Right atrium auricular region (tissue), 2 donors: ENCODE measurements around the gene ADARB2. TPM values are rescaled to one million over a fixed set of nuclear protein-coding genes. Genes with fewer than 3 reads are reported as not detected.
"Not testable (repeated sequence)": the region's sequence is repeated elsewhere in the genome, so short reads cannot be mapped to it uniquely, and the experiment has no call there.

Experiments
- DNase-seq: peaks from one replicate; pipeline ENCODE4 v3.0.0-alpha.2; 2019; ENCODE audit warnings: low spot score
- H3K27ac ChIP-seq, 2 donors: fragments of 200-600 bp; sonication (generic); 1 replicate in 1 of 2; 2 replicates in 1 of 2; pipeline ENCODE4 v1.5.1; 2016 to 2019
- H3K27me3 ChIP-seq, 2 donors: fragments of 200-600 bp; sonication (generic); one replicate each; pipeline versions ENCODE4 v1.5.1 to v1.6.0; 2017 to 2019
- H3K36me3 ChIP-seq: fragments of 200-600 bp; sonication (generic); one replicate; pipeline ENCODE4 v1.5.1; 2016
- H3K4me1 ChIP-seq, 2 donors: fragments of 200-600 bp; sonication (generic); one replicate each; pipeline versions ENCODE4 v1.5.1 to v1.6.0; 2017 to 2019
- H3K4me3 ChIP-seq, 2 donors: fragments of 200-600 bp; sonication (generic); 1 replicate in 1 of 2; 2 replicates in 1 of 2; pipeline ENCODE4 v1.5.1; 2017 to 2019; ENCODE audit warnings: mild to moderate bottlenecking in 1 of 2, moderate library complexity in 1 of 2
- H3K9me3 ChIP-seq, 2 donors: fragments of 200-600 bp; sonication (generic); one replicate each; pipeline ENCODE4 v1.5.1; 2019
- total RNA-seq, 2 donors: library from RNA; depleted of rRNA; stranded (reverse); fragments of >200 nt; gene quantifications; one replicate each; pipeline ENCODE4 v1.1.0, GENCODE V29; 2016
- TF ChIP-seq, protein P1 (sequence below), 2 donors: fragments of 200-600 bp; sonication (generic); IDR thresholded peaks; one replicate each; pipeline ENCODE4 v1.5.1; 2019; ENCODE audit warnings: antibody characterized with exemption in 2 of 2

Gene ADARB2
- total RNA-seq, 2 donors from 2014 or later, result 0.33 to 0.71 TPM

DNA sequence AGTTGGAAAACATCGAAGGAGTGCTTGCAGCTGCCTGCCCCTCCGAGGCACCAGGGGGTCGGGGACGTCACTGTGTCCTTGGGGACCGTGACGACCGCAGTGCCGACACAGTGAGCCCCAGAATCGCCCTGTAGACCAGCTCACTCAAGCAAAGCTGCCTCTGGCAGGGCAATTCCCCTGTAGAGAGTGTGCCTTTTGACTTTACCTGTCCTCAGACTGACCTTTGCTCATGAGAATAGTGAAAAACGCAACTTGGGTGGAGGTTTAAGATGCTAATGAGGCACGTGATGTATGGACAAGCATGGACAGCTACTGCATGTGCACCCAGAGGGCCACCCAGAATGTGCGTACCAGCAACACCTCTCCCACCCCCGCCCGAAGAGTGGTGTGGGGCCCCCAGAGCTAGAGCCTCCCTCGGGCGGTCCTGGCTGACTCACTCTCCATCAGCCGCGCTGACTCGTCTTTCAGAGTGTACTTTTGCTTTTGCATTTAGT is 271.9 kb downstream of the ADARB2 start:
- Histone ChIP-seq H3K27ac (no peak overlapping the region), H3K36me3 (no peaks in the 10 kb centered on the region), H3K4me3 (no peak overlapping the region), H3K9me3 (no peaks in the 10 kb centered on the region), H3K4me1 (no peaks in the 10 kb centered on the region), H3K27me3 (no peaks in the 10 kb centered on the region)
- no peak for DNase-seq
- TF ChIP-seq, protein P1, sequence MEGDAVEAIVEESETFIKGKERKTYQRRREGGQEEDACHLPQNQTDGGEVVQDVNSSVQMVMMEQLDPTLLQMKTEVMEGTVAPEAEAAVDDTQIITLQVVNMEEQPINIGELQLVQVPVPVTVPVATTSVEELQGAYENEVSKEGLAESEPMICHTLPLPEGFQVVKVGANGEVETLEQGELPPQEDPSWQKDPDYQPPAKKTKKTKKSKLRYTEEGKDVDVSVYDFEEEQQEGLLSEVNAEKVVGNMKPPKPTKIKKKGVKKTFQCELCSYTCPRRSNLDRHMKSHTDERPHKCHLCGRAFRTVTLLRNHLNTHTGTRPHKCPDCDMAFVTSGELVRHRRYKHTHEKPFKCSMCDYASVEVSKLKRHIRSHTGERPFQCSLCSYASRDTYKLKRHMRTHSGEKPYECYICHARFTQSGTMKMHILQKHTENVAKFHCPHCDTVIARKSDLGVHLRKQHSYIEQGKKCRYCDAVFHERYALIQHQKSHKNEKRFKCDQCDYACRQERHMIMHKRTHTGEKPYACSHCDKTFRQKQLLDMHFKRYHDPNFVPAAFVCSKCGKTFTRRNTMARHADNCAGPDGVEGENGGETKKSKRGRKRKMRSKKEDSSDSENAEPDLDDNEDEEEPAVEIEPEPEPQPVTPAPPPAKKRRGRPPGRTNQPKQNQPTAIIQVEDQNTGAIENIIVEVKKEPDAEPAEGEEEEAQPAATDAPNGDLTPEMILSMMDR (IDR thresholded peaks at IDR 0.05), result no peak

DNA sequence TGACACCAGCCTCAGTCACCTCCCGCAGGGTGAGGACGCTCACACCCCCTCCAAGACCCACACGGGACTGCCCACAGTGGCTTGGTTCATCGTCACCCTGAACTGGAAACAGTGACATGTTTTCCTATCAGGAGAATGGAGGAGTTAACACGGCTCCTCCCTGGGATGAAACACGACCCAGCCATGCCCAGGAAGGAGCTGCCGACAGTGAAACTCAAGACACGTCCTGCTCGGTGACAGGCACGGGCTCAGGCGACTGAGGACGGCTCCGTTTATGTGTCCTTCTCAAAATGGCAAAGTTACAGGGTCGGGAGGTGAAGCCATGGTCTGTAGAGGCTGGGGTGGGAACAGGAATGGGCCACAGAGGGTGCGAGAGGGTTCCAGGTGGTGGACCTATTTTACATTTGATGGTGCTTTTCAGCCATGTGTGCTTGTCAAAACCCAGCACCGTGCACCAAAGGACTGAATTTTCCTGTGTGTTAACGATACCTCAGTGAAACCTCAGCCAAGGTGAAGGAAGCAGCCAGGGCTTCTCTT is 272.4 kb downstream of the ADARB2 start:
- Histone ChIP-seq H3K9me3 (no peaks in the 10 kb centered on the region), H3K36me3 (no peaks in the 10 kb centered on the region), H3K27me3 (no peaks in the 10 kb centered on the region), H3K27ac (no peak overlapping the region), H3K4me3 (no peak overlapping the region), H3K4me1 (no peaks in the 10 kb centered on the region)
- TF ChIP-seq, protein P1 (IDR thresholded peaks at IDR 0.05), result no peak
- DNase-seq, result no peak

- DNase-seq, H3K4me3 ChIP-seq, H3K9me3 ChIP-seq, H3K36me3 ChIP-seq, H3K27ac ChIP-seq, H3K4me1 ChIP-seq, H3K27me3 ChIP-seq: not testable (repeated sequence)
Observed at GRCh38 chr10:1463971-1464370, 273.4 kb downstream of the ADARB2 start.

- Histone ChIP-seq H3K4me1 (no peaks in the 10 kb centered on the region), H3K27me3 (no peaks in the 10 kb centered on the region), H3K36me3 (no peaks in the 10 kb centered on the region), H3K27ac (no peak overlapping the region), H3K9me3 (no peaks in the 10 kb centered on the region), H3K4me3 (no peak overlapping the region)
- TF ChIP-seq, protein P1 (IDR thresholded peaks at IDR 0.05), result no peak
- no peak for DNase-seq
Observed at GRCh38 chr10:1462994-1463633, 274.2 kb downstream of the ADARB2 start.

DNA sequence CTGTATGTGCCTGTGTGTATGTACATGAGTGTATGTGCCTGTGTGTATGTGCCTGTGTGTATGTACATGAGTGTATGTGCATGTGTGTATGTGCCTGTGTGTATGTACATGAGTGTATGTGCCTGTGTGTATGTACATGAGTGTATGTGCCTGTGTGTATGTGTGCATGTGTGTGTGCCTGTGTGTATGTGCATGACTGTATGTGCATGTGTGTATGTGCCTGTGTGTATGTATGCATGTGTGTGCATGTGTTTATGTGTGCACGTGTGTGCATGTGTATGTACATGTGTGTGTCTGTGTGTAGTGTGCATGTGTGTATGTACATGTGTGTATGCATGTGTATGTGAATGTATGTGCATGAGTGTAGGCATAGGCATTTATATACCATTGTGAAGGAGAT is 274.8 kb downstream of the ADARB2 start:
- Histone ChIP-seq H3K27ac (no peak overlapping the region), H3K4me3 (no peak overlapping the region), H3K27me3 (no peaks in the 10 kb centered on the region), H3K36me3 (no peaks in the 10 kb centered on the region), H3K9me3 (no peaks in the 10 kb centered on the region), H3K4me1 (no peaks in the 10 kb centered on the region)
- DNase-seq, result no peak
- TF ChIP-seq, protein P1 (IDR thresholded peaks at IDR 0.05), result no peak

- H3K27me3 ChIP-seq, result no peaks in the 10 kb centered on the region
- H3K27ac ChIP-seq, result no peak overlapping the region
- DNase-seq, result no peak
- H3K9me3 ChIP-seq, result no peaks in the 10 kb centered on the region
- no peaks in the 10 kb centered on the region for H3K4me1 ChIP-seq
- TF ChIP-seq, protein P1 (IDR thresholded peaks at IDR 0.05), result no peak
- no peak overlapping the region for H3K4me3 ChIP-seq
- no peaks in the 10 kb centered on the region for H3K36me3 ChIP-seq
Observed at GRCh38 chr10:1462032-1462431, 275.3 kb downstream of the ADARB2 start.
